Thyroid gland (tissue), 4 donors: ENCODE measurements around the gene FERMT1.

Source experiments
- POLR2A ChIP-seq, 2 donors: fragments of 450-650 bp; IDR thresholded peaks; one replicate each; pipeline ENCODE4 v1.6.1; 2017; ENCODE audit warnings: antibody characterized with exemption in 2 of 2, mild to moderate bottlenecking in 2 of 2, moderate library complexity in 1 of 2
- TF ChIP-seq, protein P1 (sequence below), 6 experiments: fragments of 200-600 bp in 3 of 6; fragments of 450-650 bp in 3 of 6; sonication (generic) in 3 of 6; IDR thresholded peaks; one replicate each; pipeline ENCODE4 v1.5.1; 2016 to 2019; ENCODE audit warnings: antibody characterized with exemption in 6 of 6, mild to moderate bottlenecking in 2 of 6, inconsistent platforms in 1 of 6, moderate library complexity in 1 of 6

DNA sequence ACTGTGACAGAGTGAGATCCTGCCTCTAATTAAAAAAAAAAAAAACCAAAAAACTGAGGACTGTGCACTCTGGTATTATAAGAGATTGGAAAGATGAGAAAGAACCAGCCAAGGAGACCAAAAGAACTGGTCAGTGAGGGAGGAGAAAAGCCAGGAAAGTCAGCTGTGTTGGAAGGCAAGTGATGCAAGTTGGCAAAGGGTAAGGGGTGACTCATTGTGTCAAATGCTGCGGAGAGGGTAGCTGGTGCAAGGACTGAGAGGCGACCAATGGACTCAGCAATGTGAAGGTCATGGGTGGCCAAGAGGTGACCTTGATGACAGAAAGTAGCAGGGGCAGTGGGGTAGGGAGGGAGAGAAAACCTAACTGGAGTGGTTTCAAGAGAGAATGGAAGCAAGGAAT, 41.6 kb downstream of the FERMT1 start:
- TF ChIP-seq, protein P1, sequence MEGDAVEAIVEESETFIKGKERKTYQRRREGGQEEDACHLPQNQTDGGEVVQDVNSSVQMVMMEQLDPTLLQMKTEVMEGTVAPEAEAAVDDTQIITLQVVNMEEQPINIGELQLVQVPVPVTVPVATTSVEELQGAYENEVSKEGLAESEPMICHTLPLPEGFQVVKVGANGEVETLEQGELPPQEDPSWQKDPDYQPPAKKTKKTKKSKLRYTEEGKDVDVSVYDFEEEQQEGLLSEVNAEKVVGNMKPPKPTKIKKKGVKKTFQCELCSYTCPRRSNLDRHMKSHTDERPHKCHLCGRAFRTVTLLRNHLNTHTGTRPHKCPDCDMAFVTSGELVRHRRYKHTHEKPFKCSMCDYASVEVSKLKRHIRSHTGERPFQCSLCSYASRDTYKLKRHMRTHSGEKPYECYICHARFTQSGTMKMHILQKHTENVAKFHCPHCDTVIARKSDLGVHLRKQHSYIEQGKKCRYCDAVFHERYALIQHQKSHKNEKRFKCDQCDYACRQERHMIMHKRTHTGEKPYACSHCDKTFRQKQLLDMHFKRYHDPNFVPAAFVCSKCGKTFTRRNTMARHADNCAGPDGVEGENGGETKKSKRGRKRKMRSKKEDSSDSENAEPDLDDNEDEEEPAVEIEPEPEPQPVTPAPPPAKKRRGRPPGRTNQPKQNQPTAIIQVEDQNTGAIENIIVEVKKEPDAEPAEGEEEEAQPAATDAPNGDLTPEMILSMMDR (IDR thresholded peaks at IDR 0.05) = no peak
- TF ChIP-seq POLR2A (IDR thresholded peaks at IDR 0.05) = no peak
